GM21447 (cell line): ENCODE results near the gene CCDC60.

Experiments used
- ATAC-seq: cut with Tn5 transposase; IDR thresholded peaks from one replicate; pipeline ENCODE4 v1.9.1; 2021; ENCODE audit not compliant: unreplicated experiment

The CCDC60 gene

DNA sequence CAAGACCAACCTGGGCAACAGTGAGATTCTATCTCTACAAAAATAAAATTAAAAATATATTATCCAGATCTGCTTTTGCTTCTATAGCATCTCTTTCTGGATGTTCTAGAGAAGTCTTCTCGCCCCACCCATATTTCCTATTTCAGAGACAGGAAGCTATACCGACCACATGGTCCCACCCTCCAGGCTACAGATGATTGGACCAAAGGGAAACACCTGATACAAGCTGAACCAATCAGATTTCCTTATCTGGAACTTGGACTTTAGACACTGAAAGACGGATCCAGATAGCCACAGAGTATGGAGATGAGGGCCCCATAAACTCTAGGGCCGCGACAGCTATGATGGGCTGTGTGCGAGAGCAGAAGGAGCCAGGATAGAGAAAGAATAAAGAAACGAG lies 48.7 kb downstream of the CCDC60 start:
- ATAC-seq, result no peak

DNA sequence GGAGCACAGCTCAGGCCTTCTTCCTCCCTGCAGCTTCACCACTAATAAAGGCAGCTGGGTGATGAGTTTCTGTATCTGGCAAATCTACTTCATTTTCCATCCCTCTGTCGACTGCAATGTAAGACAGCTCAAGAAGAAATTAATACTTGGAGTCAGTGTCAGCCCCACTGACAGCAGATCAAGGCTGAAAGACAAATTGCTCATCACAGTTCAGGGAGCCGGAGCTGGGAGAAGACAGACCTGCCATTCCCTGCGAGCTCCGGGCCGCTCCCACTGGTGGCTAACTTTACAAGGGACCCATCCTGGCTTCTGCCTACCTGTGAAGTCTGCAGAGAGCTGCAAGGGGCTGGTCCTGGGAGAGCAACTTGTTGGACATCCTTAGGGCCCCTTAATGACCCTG lies 49.8 kb downstream of the CCDC60 start:
- ATAC-seq, result no peak

DNA sequence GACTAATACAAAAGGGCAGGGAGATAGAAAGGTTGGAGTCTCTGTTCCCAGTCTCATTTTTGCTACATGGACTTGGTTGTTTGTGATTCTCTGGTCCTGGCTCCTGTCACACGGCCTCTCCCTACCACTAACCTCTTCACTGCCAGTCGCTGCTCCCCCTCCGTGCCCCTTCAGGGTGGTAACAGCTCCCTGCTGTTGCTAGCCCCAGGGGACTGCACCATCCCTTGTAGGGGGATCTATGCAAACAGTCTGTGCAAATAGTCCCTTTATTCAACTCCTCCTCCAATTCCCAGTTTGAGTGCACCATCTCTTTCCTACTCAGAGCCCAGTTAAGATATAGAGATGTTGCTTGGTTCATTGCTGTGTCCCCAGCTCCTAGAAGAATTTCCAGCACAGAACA lies 51.1 kb downstream of the CCDC60 start:
- no peak for ATAC-seq

DNA sequence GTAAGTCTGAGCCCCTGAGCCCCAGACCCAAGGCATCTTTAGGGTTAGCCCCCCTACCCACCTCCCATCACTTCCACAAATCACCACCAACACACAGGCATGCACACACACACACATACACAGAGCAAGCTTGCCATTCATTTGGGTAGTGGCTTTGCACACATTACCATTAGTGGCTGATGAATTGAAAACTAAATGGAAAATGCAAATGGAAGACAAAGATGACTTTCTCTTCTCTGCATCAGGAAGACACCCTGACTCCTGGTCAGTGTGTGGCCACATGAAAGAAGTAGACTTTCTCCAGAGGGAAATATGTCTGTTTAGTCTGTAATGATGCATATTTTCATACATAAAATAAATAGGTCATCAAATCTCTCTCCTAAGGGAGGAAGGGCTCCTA lies 55.2 kb downstream of the CCDC60 start:
- ATAC-seq, result no peak

DNA sequence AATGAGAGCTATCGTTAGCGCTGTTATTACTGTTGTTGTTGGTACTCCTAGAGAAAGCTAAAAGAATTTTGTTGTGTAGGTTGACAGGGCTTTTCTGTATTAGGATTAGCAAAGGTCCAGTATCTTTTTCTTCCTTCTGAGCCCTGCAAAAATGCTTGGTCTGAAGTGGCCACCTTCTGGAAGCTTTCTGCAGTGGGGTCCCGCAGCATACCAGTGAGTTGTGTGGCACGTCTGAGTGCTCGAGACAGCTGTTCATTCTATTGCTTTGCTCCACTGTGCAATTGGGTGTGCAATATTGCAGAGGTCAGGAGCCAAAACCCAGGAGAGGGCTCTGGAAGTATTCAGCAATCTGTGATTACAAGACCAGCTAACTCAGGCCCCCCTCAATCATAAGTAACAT lies 57.1 kb downstream of the CCDC60 start:
- ATAC-seq, result no peak

DNA sequence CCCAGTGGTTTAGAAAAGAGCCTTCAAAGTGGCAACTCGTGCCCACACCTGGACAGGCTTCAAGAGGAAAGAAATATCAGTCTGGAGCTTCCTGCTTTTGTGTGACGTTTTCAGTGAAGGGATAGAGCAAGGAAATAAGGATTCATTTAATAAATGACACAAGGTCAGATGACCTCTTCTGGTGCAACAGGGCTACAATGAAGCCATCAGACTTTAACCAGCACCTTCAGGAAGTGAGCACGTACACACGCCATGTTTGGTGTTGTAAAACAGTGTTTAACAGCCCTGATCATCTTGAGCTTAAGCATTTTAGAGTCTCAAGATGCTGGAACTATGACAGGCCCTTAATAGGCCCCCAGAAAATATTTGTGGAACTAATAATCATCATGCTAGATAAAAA lies 59.1 kb downstream of the CCDC60 start:
- ATAC-seq, result no peak

DNA sequence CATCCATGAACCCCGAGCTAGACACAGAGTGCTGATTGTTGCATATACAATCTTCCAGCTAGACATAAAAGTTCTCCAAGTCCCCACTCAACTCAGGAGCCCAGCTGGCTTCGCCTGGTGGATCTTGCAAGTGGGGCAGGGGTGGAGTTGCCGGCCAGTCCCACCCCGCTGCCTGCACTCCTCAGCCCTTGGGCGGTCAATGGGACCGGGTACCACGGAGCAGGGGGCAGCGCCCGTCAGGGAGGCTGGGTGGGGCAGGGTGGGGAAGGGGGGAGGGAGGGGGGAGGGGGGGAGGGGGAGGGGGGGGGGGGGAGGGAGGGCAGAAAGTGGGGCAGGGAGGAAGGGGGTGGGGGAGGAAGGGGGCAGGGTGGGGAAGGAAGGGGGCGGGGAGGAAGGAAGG lies 63.0 kb downstream of the CCDC60 start:
- no peak for ATAC-seq

DNA sequence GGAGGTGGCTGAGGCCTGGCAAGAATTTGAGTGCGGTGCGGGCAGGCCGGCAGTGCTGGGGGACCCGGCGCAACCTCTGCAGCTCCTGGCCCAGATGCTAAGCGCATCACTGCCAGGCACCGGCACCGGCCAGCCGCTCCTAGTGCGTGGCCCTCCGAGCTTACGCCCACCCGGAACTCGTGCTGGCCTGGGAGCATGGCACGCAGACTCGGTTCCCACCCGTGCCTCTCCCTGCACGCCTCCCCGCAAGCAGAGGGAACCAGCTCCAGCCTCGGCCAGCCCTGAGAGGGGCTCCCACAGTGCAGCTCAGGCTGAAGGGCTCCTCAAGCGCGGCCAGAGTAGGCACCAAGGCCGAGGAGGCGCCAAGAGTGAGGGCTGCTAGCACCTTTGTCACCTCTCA lies 63.7 kb downstream of the CCDC60 start:
- no peak for ATAC-seq

DNA sequence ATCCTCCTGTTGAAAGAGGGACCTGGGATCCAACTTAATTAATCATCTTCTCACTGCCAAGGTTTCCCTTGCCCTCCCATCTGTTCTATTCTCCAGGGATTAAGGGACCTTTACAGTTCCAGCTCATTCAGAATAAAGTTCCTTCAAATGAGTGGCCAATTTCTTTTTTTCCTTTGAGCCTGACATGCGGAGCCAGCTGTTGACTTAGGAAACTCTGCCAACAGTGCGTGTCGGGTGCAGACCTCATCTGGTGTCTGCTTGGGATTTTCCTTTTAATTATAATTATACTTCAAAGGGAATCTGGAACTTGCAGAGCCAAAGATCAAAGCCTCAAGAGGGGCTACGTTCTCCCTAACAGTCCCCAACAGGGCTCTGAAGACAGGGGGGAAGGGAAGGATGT lies 64.8 kb downstream of the CCDC60 start:
- no peak for ATAC-seq

DNA sequence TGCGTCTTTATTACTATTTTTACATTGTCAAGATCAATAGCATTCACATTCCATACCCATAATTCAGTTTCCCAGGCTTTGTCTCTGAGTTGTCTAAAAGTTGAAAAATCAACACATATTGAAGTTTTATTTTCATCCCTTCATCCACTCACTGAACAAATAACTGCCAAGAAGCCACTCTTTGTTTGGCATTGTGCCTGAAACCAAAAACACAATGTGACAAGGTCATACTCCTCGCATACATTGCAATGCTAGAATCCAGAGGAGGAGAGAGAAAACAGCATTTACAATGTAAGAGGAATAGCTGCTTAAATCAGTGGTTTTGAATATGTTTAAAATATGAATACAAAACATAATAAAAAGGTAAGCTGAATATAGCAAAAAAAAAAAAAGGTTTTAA lies 71.8 kb downstream of the CCDC60 start:
- no peak for ATAC-seq

DNA sequence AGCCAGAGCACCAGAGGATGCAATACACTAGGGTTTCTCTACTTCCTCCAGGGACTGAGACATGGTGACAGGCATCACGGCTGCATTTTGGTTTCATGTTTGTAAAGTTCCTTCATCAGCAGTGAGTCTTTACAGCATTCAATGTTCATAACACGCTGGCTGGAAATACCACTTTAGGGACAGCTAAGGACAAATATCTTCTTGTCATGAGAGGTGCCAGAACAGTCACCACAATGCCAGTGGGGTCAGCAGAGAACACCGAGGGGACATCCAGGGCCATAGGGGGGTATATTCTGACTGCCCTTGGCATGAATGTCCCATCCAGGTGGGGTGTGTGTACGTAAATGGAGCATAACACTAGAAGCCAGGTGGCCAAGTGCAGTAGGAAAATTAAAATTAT lies 72.3 kb downstream of the CCDC60 start:
- ATAC-seq, result no peak

DNA sequence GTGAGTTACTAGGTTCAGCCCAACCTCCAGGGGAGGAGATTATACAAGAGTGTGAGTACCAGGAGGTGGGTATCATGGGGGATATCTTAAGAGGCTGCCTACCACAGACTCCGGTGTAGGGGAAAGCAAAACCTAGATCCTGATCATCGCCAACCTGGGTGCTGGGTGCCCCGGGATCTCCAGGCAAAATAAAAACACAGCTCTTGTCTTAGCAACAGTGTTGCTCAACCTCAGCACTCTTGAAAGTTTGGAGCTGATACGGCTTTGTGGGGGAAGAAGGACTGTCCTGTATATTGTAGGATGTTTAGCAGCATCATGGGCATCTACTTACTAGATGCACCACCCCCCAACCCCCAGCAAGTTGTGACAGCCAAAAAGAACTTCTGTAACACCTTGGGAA lies 74.5 kb downstream of the CCDC60 start:
- no peak for ATAC-seq

DNA sequence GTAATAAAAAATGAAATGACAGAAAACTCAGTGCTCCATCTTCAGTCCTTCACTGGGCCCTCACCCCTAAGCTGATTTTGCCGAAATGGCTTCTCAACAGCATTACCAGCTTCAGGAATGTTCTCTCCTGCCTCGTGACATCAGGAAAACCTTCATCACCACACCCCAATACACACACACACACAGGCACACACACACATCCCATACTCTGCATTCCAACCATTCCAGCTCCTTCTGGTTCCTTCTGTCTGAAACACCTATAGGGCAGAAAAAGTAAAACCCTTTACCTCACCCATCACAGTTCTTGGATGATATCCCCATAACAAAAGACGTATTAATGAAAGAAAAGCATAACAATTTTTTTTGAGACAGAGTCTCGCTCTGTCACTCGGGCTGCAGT lies 75.9 kb downstream of the CCDC60 start:
- ATAC-seq, result no peak

DNA sequence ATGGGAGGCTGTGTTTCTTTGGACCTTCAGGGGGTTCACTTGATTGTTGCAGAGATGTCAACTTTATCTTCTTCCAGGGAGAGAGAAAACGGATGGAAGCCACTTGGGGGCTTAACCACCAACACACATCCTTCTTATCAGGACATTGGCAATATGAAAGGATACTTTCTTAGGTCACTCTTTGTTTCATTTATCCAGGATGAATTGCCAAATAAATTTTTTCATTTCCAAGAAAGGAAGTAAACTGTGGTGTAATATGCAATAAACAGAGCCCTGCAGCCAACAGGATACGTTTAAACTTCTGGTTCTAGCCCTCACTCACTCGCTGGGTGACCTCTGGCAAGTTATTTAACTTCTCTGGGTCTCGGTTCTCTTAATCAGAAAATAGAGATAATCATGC lies 77.8 kb downstream of the CCDC60 start:
- no peak for ATAC-seq

DNA sequence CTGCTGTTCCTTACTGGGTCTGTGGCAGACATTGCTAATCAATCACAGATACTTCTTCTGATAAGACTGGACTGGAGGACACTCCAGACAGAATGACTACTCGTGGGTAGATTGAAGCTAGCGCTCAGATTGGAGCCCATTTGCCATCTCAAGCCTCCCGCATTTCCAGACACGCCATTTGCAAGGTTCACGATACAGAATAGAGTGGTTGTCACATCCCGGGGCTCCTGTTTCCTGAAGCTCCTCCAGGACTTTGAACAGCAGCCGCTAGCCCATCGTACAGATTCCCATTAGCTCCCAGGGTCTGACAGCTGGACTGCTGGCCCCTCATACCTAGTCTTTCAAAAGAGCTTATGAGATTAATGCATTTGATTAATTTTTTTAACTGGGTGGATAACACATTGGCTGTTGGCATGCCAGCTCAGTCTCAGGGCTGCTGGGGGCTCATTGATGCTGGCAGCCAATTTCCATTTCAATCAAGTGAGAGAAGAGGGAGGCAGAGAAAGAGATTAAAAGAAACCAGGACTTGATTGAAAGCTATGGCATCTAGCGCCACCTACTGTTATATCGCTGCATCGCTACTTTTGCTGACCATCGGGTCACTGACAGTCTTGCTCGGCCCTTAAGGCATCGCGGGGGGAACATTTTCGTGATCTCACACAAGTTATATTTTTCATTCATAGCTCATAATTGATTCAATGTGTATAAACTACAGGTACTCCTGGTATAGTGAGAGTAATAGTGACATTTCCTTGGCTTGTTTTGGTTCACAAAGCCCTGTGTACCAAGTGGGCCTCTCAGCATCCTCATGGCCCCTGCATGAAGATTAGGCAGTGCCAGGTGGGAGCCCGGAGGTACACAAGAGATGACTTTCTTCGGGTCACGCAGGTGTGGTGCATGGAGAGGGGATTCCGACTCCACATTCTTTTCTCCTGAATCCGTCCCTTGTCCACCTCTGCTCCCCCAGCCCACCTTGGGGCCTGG lies 78.6 kb downstream of the CCDC60 start:
- ATAC-seq, result no peak

DNA sequence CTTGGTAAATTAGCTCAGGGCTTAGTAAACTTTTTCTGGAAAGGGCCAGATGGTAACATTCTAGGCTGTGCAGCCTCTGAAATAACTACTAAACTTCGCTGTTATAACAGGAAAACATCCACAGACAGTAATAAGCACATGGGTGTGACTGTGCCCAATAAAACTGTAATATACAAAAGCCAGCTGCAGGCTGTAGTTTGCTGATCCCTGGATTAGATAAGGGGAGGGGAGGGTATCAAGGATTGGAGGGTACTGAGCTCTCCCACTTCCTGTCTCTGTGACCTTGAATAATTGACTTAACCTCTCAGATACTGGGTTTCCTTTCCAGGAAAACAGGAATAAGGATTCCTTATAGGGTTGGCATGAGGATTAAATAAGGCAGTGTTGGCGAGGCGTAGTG lies 81.2 kb downstream of the CCDC60 start:
- ATAC-seq, result no peak

DNA sequence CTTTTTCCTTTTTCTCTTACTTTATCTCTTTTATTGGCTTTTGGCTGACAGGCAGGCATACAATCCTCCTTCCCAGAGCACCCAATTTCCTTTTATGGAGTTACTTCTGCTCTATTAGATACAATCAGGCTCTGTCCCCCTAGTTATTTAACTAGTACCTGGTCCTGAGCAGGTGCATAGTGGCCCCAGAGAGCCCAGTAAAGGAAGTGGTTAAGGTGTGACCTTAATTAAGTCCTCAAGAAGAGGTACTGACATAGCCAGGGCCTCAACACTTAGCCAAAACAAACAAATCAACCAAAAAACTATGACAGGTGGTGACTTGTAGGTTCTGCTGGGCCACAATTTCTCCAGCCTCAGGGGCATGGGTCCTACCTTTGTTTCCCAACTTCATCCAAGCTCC lies 82.9 kb downstream of the CCDC60 start:
- no peak for ATAC-seq

DNA sequence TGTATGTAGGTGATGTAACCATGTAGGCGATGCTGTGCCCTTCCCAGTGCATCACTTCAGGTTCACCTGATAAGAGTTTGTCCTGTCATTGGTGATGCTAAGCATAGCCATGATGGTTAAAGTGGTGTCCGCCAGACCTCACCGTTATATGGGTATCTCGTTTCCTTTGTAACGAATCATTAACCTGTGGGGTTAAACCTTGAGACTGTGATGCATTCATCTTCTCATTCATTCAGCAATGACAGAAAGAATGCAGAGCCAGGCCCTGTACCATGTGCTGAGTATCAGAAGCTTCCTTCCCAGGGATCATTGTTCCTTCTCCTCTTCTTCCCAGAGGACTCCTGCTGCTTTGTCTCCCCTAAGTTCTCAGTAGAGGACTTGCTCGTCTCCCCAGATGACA lies 84.9 kb downstream of the CCDC60 start:
- no peak for ATAC-seq

DNA sequence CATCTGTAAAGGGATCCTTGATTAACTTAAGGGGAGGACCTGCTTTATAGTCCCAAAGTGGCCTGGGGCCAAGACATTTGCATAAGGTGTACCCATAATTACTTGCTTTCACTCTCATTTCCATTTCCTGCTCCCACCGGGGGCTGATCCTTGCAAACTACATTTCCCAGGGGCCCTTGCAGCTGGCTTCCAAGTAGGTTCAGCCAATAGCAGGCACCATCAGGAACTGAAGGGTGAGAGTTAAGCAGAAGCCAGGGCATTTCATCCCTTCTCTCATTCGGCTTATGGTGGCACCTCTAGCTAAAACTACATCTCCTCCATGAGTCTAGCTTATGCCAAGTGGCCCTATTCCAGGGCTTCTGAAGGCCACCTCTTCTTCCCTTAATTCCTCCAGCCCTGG lies 88.8 kb downstream of the CCDC60 start:
- ATAC-seq, result no peak

DNA sequence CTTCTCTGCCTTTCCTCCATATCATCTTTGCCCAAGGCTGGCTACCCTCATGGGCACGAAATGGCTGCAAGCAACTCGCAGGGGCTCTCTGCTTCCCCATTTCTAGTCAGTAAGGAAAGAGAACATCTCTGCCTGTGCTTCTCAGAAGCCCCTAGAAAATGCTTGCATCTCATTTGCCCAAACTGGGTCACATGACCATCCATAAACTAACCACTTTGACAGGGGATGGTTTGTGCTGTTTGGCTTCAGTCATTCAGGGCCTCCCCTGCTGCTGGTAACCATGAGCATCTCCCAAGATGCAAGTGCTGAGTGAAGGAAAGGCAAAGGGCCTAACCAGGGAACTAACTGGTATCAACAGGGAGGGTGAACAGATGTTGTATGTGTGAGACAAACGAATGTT lies 91.1 kb downstream of the CCDC60 start:
- ATAC-seq, result no peak

DNA sequence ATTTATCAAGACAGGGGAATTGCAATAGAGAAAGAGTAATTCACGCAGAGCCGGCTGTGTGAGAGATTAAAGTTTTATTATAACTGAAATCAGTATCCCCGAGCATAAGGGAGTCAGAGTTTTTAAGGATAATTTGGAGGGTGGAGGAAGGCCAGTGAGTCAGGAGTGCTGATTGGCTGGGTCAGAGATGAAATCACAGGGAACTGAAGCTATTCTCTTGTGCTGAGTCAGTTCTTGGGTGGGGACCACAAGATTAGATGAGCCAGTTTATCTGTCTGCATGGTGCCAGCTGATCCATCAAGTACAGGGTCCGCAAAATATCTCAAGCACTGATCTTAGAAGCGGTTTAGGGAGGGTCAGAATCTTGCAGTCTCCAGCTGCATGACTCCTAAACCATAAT lies 96.6 kb downstream of the CCDC60 start:
- no peak for ATAC-seq

DNA sequence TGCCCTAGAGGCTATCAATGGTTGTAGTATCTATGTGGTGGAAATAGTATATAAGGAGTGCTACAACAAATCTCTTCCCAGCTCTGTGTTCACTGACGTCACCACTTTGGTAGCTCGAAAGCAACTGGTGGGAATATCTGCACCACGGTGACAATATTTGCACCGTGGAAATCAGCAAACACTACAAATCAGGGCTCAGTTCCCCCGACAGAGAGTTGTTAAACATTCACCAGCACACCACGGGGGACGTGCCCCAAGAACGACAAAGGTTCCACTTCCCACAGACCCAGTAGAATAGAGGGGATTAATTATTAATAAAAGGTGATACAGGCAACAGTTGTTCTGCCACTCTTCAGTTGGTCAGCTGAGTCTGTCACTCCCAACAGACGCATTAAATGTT lies 98.4 kb downstream of the CCDC60 start:
- ATAC-seq, result no peak

DNA sequence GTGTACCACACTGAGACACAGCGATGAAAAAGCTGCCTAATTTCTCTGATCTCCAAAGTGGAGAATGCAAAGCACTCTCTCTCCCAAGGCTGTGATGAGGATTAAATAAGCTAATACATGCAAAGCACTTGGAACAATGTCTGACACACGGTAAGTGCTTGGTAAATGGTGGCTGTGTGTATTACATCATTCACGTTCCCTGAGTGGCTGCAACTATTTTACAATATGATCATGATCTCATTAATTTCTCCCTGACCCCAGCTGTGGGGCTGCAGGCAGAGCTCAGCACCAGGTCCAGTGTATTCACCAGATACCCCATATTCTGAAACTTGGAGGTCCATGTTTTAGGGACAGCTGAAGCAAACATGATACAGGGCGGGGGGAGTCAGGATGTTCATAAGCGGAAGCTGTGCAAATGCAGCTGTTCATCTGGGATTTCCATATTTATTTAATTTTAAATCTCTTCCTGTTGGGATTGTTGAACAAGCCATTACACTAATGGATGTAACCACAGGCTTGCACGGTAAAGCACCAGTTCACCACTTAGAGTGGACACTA lies 106.4 kb downstream of the CCDC60 start:
- ATAC-seq, result no peak
